NB4 (cell line): ENCODE data around the gene B4GALT1.

ENCODE experiments used
- POLR2A ChIP-seq: IDR thresholded peaks from 2 replicates; pipeline ENCODE4 v1.6.1; 2011; ENCODE audit warnings: mild to moderate bottlenecking; ENCODE audit not compliant: insufficient read length; ENCODE audit errors: extremely low read depth
- TF ChIP-seq, protein P1 (sequence below): IDR thresholded peaks from one replicate; pipeline ENCODE4 v1.5.1; 2012; ENCODE audit warnings: low read depth, low read length

DNA sequence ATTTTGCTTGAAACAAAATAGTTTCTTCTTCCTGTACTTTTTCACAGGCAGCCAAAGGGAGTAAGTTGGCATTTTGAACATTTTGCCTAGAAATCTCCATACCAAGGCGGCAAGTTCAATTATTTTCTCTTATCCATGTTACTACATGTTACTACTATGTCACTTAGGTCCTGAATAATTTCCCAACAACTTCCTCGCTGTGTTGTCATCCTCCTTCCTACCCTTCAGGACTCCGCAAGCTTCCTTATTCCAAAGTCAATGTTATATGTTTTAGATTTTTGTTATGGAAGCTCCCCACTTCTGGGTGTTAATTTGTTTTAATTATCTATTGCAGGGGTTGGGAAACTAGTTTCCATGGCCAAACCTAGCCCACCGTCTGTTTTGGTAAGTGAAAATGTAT is 9.9 kb upstream of the B4GALT1 start:
- TF ChIP-seq, protein P1, sequence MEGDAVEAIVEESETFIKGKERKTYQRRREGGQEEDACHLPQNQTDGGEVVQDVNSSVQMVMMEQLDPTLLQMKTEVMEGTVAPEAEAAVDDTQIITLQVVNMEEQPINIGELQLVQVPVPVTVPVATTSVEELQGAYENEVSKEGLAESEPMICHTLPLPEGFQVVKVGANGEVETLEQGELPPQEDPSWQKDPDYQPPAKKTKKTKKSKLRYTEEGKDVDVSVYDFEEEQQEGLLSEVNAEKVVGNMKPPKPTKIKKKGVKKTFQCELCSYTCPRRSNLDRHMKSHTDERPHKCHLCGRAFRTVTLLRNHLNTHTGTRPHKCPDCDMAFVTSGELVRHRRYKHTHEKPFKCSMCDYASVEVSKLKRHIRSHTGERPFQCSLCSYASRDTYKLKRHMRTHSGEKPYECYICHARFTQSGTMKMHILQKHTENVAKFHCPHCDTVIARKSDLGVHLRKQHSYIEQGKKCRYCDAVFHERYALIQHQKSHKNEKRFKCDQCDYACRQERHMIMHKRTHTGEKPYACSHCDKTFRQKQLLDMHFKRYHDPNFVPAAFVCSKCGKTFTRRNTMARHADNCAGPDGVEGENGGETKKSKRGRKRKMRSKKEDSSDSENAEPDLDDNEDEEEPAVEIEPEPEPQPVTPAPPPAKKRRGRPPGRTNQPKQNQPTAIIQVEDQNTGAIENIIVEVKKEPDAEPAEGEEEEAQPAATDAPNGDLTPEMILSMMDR: no peak
- no peak for TF ChIP-seq POLR2A
